KOPT-K1 (cell line): ENCODE measurements around the gene SUPT6H.
"Not testable (repeated sequence)": the region's sequence is repeated elsewhere in the genome, so short reads cannot be mapped to it uniquely, and the experiment has no call there.

Experiments used
- H3K27ac ChIP-seq: fragments of 200-600 bp; sonication (generic); 2 replicates; pipeline ENCODE4 v1.5.1; 2016; ENCODE audit warnings: antibody characterized with exemption, mild to moderate bottlenecking, low read depth, low read length; ENCODE audit not compliant: poor library complexity, severe bottlenecking
- H3K36me3 ChIP-seq: fragments of 200-600 bp; sonication (generic); 2 replicates; pipeline ENCODE4 v1.5.1; 2017; ENCODE audit warnings: antibody characterized with exemption, mild to moderate bottlenecking, low read length, moderate library complexity; ENCODE audit not compliant: insufficient read depth
- H3K9me3 ChIP-seq: fragments of 200-600 bp; sonication (generic); 2 replicates; pipeline ENCODE4 v1.5.1; 2017; ENCODE audit warnings: antibody characterized with exemption, low read length, mild to moderate bottlenecking; ENCODE audit not compliant: insufficient read depth, poor library complexity, severe bottlenecking

The SUPT6H gene

DNA sequence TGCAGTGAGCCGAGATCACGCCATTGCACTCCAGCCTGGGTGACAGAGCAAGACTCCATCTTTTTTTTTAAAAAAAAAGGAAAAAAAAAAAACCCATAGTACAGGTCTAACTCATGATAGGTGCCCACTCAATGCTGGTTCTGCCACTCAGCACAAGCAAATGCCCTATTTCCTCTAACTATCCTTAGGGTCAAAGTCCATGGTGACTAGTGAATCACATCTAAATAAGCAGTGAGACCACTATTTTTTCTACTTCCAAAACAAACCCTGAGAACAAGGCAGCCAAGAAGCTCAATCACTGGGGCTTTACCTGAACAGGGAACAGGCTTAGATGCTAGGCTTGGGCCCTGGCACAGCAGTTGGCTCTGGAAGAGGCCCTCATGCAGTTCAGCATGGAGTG is 20.4 kb upstream of the SUPT6H start:
- no peaks in the 10 kb centered on the region for H3K9me3 ChIP-seq
- peaks cover 70% of the 10 kb centered on the region for H3K36me3 ChIP-seq
- H3K27ac ChIP-seq: no peak overlapping the region

- Histone ChIP-seq H3K36me3 (peaks cover 62% of the 10 kb centered on the region), H3K9me3 (no peaks in the 10 kb centered on the region), H3K27ac (peak overlapping the region; percentile 77)
Observed at GRCh38 chr17:28643983-28644786, 17.8 kb upstream of the SUPT6H start.

GRCh38 chr17:28644787-28645575 is 17.0 kb upstream of the SUPT6H start, which contains the start of gene BLTP2:
Gene BLTP2, minus strand, starts transcription at chr17:28645158. Its CDS starts 102 bp downstream, at chr17:28645056.
- Histone ChIP-seq H3K9me3 (no peaks in the 10 kb centered on the region), H3K27ac (peak within 1 kb of the TSS; percentile 77), H3K36me3 (peaks cover 57% of the 10 kb centered on the region)

DNA sequence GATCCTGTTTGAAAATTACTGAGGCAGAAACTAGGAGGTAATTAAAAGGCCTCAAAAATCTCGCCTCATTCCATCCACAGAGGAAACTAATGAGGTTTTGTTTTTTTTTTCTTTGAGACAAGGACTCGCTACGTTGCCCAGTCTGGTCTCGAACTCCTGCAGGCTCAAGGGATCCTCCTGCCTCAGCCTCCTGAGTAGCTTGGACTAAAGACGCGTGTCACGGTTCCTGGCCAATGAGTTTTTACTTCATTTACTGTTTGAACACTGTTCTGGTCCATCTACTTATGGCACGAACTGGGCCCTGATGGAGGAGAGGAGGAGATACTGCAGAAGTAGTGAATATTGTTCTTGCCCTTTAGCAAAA is 16.4 kb upstream of the SUPT6H start:
- Histone ChIP-seq H3K36me3 (peaks cover 58% of the 10 kb centered on the region), H3K9me3 (no peaks in the 10 kb centered on the region), H3K27ac (peak overlapping the region; percentile 77)

DNA sequence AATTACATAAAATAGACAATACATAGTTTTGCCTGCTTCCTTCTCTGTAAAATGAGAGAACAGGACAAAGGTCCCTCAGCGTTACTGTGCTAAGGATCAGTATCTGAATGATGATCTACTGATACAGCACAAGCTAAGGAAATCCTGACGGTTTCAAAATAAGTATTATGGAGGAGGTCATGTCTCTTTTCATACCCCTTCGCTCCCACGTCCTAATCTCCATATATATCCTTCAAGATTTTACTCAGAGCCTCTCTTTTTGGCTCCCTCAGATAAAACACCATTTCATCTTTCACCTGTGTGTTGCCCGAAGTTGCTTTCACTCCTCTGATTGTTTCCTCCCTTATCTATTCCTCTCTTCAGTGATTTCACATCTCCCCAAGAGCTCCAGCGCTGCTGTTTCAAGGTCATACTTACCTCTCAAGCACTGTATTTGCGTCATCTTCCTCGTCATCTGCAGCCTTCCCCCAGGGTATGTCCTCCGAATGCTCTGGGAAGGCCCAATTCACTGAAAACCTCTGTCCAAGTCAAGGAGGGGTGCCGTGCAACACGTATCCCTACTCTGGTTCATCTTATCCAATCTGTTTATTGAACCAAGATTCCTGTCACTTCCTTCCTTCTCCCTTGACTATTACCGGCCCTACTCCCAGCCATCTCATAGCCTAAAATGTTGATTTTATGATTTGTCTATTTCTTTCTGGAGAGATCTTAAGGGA is 15.8 kb upstream of the SUPT6H start:
- Histone ChIP-seq H3K27ac (peak overlapping the region; percentile 53), H3K36me3 (peaks cover 58% of the 10 kb centered on the region)

DNA sequence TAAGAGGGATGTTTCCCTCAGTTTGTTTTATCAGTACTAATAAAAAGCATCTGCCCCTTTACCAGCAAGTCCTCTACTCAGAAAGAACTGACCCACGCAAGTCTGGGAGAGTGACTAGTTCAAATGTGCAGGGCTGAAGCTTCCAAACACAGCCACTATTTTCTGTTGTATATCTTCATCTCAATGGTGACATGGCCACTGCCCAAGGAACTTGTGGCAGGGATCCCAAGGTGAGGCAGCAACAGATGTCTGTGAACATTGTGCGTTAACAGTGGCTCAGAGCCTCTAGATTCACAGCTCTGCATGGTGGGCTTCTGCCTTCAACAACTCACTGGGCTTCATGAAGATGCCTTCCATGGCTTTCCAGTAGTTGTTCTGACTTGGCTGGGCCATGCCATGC is 13.3 kb upstream of the SUPT6H start:
- H3K27ac ChIP-seq: no peak overlapping the region
- H3K36me3 ChIP-seq: peaks cover 57% of the 10 kb centered on the region
- H3K9me3 ChIP-seq: no peaks in the 10 kb centered on the region

More for the DNA sequence above, 15.8 kb upstream of the SUPT6H start:
- H3K9me3 ChIP-seq: no peaks in the 10 kb centered on the region

GRCh38 chr17:28655160-28655559 is 6.8 kb upstream of the SUPT6H start:
- peaks cover 89% of the 10 kb centered on the region for H3K36me3 ChIP-seq
- H3K9me3 ChIP-seq: no peaks in the 10 kb centered on the region
- no peak overlapping the region for H3K27ac ChIP-seq

- Histone ChIP-seq H3K36me3 (peaks cover 67% of the 10 kb centered on the region), H3K9me3 (no peaks in the 10 kb centered on the region), H3K27ac (no peak overlapping the region)
Observed at GRCh38 chr17:28657756-28658155, 4.2 kb upstream of the SUPT6H start.

DNA sequence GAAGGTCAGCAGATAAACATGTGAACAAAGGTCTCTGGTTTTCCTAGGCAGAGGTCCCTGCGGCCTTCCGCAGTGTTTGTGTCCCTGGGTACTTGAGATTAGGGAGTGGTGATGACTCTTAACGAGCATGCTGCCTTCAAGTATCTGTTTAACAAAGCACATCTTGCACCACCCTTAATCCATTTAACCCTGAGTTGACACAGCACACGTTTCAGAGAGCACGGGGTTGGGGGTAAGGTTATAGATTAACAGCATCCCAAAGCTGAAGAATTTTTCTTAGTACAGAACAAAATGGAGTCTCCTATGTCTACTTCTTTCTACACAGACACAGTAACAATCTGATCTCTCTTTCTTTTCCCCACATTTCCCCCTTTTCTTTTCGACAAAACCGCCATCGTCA is 3.7 kb upstream of the SUPT6H start:
- not testable (repeated sequence) for H3K27ac ChIP-seq, H3K9me3 ChIP-seq
- H3K36me3 ChIP-seq: peaks cover 61% of the 10 kb centered on the region

- not testable (repeated sequence) for H3K27ac ChIP-seq, H3K9me3 ChIP-seq
- peaks cover 59% of the 10 kb centered on the region for H3K36me3 ChIP-seq
Observed at GRCh38 chr17:28658766-28659496, 3.1 kb upstream of the SUPT6H start.

GRCh38 chr17:28659497-28659881 is 2.5 kb upstream of the SUPT6H start:
- H3K36me3 ChIP-seq: peaks cover 59% of the 10 kb centered on the region
- H3K27ac ChIP-seq, H3K9me3 ChIP-seq: not testable (repeated sequence)

DNA sequence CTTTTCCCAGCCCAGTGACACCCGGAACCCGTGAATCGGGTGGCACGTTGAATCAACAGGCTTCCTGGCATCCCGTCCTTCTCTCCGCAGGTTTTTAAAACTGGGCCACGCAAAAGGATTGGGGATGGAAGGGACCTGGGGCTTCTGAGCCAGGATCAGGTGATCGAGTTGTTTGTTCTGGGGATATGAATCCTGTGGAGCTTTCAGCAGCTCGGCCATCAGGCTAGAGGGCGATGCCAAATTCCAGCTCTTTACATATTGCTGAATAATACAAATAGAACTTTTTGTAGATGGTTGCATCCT is 473 bp downstream of the SUPT6H start:
- Histone ChIP-seq H3K27ac (peak overlapping the region; percentile 97), H3K9me3 (no peaks in the 10 kb centered on the region), H3K36me3 (peaks cover 56% of the 10 kb centered on the region)

DNA sequence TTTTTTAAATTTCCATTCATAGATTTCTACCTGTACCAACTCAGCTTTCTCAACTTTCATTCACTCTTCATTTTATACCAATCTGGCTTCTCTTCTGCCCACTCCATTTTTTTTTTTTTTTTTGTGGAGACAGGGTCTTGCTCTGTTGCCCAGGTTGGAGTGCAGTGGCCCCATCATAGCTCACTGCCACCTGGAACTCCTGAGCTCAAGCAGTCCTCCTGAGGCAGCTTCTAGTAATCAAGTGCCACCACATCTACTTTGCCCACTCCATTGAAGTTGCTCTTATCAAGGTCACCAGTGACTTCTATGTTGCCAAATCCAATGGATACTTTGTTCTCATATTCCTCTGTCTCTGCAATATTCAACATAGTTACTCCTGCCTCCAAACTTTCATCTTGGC is 1.7 kb downstream of the SUPT6H start:
- H3K9me3 ChIP-seq: no peaks in the 10 kb centered on the region
- H3K27ac ChIP-seq: no peak overlapping the region
- H3K36me3 ChIP-seq: peaks cover 57% of the 10 kb centered on the region

GRCh38 chr17:28665994-28666393 is 4.0 kb downstream of the SUPT6H start:
- H3K9me3 ChIP-seq: no peaks in the 10 kb centered on the region
- H3K27ac ChIP-seq: no peak overlapping the region
- H3K36me3 ChIP-seq: peaks cover 64% of the 10 kb centered on the region

- Histone ChIP-seq H3K27ac (no peak overlapping the region), H3K9me3 (no peaks in the 10 kb centered on the region), H3K36me3 (peaks cover 83% of the 10 kb centered on the region)
Observed at GRCh38 chr17:28667870-28668269, 5.9 kb downstream of the SUPT6H start.
